GM10847 (cell line): ENCODE data around the gene SUGCT.

Experiments
- POLR2A ChIP-seq: IDR thresholded peaks from 2 replicates; pipeline ENCODE4 v1.6.1; 2011; ENCODE audit not compliant: insufficient read length; ENCODE audit errors: extremely low read depth

Gene SUGCT

DNA sequence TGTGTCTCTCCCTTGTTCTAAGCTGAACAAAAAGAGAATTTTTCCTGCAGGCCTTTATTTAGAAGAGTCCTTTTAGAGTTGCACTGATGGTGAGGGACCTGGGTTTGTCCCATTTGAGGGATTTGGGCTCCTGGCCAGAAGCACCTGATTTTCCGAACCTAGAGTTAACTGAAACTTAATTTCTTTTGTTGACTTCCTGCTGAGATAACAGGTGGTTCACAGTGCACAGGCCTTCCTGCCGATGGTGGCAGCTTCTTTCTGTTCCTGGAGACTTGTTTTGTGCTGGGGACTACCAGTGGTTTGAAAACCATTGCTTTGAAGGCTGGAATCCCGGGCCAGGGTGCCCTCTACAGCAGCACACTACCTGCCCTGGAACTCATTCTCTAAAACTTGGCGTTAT, 99.2 kb downstream of the SUGCT start:
- TF ChIP-seq POLR2A = no peak

DNA sequence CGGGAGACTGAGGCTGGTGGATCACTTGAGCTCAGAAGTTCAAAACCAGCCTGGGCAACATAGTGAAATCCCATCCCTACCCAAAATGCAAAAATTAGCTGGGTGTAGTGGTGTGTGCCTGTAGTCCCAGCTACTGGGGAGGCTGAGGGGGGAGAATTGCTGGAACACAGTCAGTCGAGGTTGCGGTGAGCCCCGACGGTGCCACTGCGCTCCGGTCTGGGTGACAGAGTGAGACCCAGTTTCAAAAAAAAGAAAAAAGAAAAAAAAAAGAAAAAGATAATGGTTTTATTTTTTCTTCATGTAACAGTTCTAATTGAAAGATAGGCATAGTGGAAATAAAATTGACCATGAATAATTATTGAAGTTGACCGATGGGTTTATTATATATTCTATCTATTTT, 99.9 kb downstream of the SUGCT start:
- no peak for TF ChIP-seq POLR2A

DNA sequence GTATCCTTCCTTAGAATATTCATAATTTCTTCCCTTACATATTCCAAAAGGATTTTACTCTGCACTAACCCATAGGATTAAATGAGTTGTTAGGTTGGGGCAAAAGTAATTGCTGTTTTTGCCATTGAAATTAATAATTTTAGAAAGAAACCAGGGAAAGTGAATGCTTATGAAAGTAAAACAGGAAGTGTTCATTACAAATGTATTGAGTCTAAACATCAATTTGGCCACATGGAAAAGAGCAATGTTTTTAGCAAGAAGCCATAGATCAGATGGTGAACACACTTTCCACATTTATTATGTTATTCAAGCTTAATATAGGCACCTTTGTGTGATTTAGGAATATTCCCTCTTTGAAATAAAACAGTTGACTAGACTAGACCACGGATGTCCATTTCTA, 102.9 kb downstream of the SUGCT start:
- no peak for TF ChIP-seq POLR2A

DNA sequence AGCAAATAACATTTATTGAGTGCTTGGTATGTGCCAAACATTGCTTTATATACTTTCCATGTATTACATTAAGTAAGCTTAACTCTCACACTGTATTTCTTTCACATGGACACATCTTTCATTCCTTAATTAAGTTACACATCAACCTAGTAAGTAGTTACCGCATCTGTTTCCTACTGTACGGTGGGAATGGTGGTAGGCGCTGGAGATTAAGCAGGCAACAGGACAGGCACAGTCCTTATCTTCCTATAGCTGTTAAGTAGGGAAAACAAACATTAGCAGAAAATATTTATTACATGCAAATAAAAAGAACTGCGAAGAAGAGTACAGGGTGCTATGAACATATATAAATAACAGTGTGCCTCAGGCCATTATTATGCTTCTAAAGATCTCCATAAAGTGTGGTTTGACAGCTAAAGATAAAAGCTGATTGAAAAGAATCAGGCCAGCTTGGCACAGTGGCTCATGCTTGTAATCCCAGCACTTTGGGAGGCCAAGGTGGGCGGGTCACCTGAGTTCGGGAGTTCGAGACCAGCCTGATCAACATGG, 105.0 kb downstream of the SUGCT start:
- no peak for TF ChIP-seq POLR2A

DNA sequence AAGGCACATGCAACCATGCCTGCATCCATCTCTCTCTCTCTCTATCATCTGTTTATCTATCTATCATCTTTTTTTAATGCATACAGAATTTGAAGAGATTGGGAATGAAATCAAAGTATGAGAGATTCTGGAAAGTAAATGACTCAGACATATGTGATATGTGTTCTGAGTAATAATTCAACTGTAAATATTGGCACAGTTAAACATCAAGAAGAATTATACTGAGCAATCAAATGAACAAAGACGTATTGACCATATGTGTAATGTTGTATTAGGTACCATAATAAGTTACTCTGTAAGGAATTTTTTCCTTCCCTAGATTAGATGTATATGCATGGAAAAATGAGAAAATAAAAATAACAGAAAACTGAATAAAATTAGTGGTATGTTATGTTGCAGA, 108.3 kb downstream of the SUGCT start:
- no peak for TF ChIP-seq POLR2A

DNA sequence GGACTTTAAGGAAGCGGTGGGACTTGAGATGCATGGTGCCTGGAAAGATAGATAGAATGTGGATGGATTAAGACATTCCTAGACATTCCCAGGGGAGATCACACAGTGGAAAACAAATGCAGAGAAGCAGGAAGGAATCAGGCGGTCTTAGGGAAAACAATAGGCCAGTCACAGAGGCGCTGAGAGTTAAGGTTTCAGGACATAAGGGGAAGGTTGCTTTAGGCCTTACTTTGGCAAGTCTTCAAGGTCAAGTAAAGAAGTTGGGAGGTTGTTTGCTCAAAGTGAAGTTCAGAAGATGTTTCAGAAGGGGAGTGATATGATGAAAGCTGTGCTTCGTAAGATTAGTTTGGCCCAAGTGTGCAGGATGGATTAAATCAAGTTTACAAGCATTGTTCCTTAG, 109.4 kb downstream of the SUGCT start:
- no peak for TF ChIP-seq POLR2A

DNA sequence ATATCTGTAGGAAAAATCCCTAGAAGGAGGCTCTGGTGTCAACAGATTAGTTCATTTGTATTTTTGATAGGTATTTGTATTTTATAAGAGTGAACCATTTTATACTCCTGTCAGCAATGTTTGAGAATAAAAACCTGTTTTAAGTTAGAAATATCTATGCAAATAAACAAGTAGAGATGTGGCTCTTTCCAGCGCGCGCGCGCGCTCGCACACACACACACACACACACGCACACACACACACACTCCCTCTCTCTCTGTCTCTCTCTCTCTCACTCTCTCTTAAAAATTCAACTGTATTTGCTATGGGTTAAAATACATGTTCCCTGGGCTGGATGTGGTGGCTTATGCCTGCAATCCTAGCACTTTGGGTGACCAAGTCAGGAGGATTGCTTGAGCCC, 113.9 kb downstream of the SUGCT start:
- no peak for TF ChIP-seq POLR2A

DNA sequence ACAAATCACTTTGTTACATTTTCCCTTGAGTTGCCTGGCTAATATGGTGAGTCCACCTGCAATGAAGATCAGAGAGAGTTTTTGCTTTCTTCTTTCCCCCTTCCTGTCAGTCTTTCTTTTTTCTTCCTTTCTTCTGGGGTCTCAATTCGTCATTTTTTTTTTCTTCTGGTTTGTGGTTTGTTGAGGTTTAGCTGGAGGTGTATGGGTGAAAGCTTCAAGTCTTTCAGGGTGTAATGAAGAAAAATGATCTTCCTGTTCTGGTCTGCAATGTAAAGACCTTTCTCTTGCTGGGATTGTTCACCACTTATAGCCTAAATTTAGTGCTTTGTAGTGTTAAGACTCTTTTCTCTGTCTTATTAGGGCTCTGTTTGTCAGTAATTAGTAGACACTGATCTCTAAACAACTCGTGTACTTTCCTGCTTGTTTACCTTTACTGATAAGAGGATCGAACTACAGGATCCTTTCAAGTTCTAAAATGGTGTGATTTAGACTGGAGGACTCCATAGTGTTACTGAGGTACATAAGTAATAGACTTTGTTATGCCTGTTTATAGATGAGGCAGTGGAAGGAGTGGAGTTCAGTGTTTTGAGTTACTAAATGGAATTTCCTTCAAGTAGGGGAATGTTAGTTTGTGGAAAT, 129.1 kb downstream of the SUGCT start:
- TF ChIP-seq POLR2A = no peak

DNA sequence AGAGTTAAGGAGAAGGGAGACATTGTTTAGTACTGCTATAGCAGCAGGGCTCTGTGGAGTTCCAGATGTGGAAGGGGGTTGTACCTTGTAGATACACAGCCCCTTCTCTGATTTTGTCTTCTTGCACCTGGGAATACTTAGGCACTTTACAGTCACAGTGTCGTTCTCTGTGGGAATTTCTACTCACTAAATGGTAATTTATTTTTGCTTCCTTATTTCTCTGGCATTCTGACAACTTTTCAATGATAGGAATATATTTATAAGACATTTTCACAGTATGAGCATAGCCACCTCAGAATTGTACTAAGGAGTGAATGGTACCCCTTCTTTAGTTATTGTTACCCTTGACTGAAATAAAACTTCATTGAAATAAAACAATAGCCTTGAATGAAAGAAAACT, 132.8 kb downstream of the SUGCT start:
- TF ChIP-seq POLR2A = no peak

DNA sequence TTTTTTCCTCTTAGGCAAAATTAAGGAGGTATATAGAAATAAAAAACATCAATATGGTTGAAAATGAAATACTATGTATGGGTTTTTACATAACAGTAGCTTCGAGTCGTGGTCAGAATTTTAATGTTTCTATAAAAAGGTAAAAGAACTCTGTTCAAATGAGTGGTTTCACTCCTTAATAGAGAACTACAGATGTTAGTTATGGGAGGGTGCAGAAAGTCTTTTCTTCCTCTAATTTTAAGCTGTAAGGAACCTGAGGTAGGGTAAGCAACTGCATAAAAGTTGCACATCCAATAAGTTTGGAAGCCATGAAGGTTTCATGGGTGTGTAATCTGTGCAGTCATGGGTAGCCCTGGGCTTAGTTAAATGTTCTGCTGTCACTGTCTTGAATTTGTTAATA, 141.3 kb downstream of the SUGCT start:
- no peak for TF ChIP-seq POLR2A

DNA sequence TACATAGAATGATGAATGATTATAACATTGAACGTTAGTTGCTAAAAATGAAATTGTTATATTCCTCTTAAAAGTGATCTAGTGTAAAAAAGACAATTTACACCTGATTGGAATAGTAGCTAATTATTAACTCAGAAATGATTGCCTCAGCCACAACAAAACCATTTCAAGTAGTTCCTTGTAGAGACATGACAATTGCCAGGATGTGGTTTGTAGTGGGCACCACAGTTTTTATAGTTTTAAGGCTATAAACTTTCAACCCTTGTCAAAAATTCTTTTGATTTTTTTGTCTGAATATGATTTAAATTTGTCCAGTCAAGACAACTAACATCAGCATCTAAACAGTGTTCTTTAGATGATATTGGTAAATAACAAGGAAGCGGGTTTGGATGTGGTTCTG, 145.2 kb downstream of the SUGCT start:
- no peak for TF ChIP-seq POLR2A

DNA sequence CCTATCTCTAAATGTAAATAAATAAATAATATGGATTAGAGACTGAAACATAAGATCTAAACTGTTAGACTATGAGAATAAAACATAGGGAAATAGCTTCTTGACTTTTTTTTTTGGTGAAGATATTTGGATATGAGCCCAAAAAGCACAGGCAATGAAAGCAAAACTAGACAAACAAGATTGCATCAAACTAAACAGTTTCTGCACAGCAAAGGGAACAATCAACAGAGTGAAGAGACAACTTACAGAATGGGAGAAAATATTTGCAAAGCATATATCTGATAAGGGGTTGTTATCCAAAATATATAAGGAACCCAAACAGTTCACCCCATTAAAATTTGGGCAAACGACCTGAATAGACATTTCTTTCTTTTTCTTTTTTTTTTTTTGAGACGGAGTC, 148.1 kb downstream of the SUGCT start:
- no peak for TF ChIP-seq POLR2A

DNA sequence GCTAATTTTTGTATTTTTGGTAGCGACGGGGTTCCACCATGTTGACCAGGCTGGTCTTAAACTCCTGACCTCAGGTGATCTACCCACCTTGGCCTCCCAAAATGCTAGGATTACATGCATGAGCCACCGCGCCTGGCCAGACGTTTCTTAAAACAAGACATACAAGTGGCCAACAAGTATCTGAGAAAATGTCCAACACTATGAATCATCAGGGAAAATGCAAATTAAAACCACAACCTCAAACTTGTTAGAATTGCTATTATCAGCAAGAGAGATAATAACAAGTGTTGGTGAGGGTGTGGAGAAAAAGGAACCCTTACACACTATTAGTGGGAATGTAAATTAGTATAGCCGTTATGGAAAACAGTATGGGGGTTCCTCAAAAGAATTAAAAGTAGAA, 148.6 kb downstream of the SUGCT start:
- no peak for TF ChIP-seq POLR2A

DNA sequence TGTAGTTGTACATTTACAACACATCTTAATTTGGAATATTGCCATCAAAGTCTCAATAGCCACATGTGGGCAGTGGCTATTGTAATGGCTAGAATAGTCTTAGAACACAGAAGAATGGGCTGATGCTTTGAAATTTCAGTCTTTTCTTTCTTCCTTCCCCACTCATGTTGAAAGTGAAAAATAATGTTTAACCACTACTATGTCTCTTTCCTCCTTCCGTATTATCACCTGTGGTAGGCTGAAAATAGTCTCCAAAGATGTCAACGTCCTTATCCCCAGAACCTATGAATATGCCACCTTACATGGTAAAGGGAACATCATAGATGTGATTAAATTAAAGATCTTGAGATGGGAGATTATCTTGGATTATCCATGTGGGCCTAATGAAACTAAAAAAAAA, 154.0 kb downstream of the SUGCT start:
- no peak for TF ChIP-seq POLR2A

DNA sequence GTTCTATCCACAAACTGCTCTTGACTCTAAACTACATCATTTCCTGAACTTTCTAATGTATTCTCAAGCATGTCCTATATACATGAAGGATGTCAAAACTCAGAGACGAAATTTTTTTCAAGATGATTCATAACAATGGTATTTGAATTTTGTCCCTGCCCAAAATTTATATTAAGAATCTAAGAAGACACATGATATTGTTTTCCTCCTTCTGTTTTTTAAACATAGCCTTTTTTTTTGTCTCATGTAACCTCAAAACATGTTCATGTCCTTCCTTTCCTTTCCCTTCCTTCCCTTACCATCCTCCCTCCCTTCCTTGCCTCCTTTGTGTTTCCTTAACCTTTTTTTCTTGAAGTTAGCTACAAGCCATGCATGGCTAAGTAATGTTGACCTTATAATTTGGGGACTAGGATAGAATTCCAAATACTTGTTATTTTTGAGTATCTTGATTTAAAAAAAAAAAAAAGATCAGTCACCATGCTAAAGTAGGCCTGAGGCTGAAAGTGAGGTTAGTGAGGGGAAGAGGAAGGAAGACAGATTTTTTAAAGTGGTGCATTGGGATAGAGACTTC, 163.0 kb downstream of the SUGCT start:
- no peak for TF ChIP-seq POLR2A

DNA sequence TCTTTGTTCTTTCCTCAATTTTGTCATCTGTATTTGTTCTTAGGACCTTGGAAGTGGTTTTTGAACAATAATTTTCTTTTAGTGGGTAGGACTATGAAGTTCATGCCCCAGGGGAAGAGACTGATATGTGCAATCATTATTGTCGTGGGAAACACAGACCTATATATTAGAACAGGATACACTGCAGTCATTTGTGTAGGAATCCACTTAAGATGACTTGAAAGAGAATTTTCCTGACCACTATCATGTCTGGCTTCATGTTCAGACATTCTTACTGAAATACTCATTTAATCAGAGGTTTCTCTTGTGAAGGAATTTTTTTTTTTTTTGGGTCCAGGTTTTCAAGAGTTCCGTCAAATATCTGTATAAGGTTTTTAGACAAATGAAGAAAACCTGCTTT, 163.6 kb downstream of the SUGCT start:
- TF ChIP-seq POLR2A = no peak

DNA sequence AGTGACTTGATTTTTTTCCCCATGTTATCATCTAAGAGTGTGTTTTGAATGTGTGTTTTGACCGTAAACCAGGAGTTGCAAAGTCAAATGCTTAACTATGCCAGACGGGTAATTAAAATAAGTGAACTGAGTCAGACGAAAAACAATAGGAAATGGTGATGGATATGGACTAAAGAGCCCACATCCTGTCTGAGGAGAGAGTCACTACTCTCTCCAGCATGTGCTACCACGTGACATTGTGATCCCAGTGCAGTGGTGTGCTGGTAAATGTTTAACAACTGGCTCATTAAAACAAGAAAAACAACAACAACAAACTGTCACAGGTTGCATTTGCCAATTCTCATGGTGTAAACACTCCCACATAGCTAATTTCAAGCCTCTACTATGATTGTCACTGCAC, 164.3 kb downstream of the SUGCT start:
- TF ChIP-seq POLR2A = no peak

DNA sequence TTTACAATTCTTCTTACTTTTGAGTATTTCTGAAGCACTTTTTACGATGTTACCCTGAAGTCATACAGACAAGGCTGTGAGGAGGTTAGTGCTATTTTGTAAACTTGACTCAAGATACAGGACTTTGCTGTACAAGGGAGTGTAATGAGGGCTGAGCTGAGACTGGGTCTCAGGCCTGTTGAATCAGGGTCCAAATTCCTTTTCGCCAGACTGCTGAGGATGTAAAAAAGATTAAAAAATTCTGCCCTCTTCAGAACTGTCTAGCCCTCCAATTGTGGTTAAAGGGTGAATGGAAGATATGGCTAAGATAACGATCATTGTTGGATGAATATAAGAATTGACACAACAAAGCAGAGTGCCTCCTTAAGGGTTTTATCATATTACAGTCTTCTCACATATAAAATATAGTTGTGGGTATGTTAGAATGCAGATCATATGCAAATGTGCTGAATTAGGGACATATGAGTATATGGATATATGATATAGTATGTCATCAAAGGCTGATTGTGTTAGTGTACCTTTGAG, 165.4 kb downstream of the SUGCT start:
- TF ChIP-seq POLR2A = no peak
